Measurements from ENCODE around the gene LYRM9. TPM values are rescaled to one million over a fixed set of nuclear protein-coding genes. Genes with fewer than 3 reads are reported as not detected.

LYRM9 gene
- total and polyA plus RNA-seq, 2 donors (not counting 1 experiment from before 2014, with no cell fraction given), result 9.7 to 13.7 TPM

DNA sequence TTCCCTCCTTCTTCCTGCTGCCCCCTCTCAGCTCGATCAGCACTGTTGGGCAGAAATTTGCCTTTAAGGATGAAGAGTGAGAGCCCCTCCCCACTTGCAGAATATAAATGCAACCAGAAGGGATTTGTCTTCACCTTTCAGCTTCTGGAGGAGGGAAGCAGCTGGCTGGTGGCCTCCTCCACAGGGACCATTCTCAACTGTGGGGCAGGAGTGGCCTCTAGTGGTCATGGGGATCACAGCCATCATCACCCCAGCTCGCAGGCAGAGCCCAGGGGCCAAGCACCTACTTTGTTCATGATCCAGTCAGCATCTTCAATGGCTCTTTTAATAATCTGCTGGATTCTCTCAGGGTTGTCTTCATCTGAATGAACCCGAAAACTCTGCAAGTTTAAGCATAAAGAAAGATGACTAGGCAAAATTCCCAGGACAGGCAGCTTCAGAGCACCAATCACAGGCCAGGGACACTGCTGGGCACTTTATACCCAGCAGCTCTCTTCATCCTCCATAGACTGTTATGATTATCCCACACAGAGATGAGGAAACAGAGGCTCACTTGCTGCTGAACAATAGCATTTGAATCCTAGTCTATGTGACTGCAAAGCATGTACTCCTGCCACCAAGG is 13.1 kb downstream of the LYRM9 start:
- Histone ChIP-seq H3K27me3 (ENCODE audit: control insufficient read depth, insufficient read depth, low read length) (no peaks in the 10 kb centered on the region), H3K4me2 (ENCODE audit: extremely low read depth, insufficient read depth, low read length) (no peak overlapping the region), H3K27ac (ENCODE audit: insufficient read depth, low read length) (no peak overlapping the region), H4K20me1 (ENCODE audit: control insufficient read depth, extremely low read depth, insufficient read depth, low read length) (no peaks in the 10 kb centered on the region), H3K79me2 (ENCODE audit: control insufficient read depth, insufficient read depth, low read length) (no peaks in the 10 kb centered on the region), H3K4me1 (ENCODE audit: control insufficient read depth, extremely low read depth, insufficient read depth, low read length) (no peaks in the 10 kb centered on the region), H3K36me3 (ENCODE audit: control insufficient read depth, insufficient read depth, low read length) (no peaks in the 10 kb centered on the region), H3K4me3 (replicated peaks in 1 of 4; ENCODE audit: control extremely low read depth in 1 of 4, insufficient read depth in 1 of 4, low read depth in 3 of 4, low read length in 4 of 4) (no peak overlapping the region), H2AFZ (ENCODE audit: low read length) (no peak overlapping the region), H3K9ac (ENCODE audit: insufficient read depth, low read length) (no peak overlapping the region), H3K9me3 (ENCODE audit: control insufficient read depth, insufficient read depth, low read depth, low read length) (no peaks in the 10 kb centered on the region)
- no peak for TF ChIP-seq EZH2 (IDR thresholded peaks at IDR 0.05; ENCODE audit: low read length, missing control alignments)
- TF ChIP-seq, protein P1, sequence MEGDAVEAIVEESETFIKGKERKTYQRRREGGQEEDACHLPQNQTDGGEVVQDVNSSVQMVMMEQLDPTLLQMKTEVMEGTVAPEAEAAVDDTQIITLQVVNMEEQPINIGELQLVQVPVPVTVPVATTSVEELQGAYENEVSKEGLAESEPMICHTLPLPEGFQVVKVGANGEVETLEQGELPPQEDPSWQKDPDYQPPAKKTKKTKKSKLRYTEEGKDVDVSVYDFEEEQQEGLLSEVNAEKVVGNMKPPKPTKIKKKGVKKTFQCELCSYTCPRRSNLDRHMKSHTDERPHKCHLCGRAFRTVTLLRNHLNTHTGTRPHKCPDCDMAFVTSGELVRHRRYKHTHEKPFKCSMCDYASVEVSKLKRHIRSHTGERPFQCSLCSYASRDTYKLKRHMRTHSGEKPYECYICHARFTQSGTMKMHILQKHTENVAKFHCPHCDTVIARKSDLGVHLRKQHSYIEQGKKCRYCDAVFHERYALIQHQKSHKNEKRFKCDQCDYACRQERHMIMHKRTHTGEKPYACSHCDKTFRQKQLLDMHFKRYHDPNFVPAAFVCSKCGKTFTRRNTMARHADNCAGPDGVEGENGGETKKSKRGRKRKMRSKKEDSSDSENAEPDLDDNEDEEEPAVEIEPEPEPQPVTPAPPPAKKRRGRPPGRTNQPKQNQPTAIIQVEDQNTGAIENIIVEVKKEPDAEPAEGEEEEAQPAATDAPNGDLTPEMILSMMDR (conservative IDR thresholded peaks at IDR 0.05 in 1 of 2, IDR thresholded peaks at IDR 0.05 in 1 of 2; ENCODE audit: low read depth in 1 of 2, low read length in 2 of 2), result peak; percentile 83 to 85
- DNase-seq (ENCODE audit: low read depth in 2 of 2), result peak; percentile 33 to 50

DNA sequence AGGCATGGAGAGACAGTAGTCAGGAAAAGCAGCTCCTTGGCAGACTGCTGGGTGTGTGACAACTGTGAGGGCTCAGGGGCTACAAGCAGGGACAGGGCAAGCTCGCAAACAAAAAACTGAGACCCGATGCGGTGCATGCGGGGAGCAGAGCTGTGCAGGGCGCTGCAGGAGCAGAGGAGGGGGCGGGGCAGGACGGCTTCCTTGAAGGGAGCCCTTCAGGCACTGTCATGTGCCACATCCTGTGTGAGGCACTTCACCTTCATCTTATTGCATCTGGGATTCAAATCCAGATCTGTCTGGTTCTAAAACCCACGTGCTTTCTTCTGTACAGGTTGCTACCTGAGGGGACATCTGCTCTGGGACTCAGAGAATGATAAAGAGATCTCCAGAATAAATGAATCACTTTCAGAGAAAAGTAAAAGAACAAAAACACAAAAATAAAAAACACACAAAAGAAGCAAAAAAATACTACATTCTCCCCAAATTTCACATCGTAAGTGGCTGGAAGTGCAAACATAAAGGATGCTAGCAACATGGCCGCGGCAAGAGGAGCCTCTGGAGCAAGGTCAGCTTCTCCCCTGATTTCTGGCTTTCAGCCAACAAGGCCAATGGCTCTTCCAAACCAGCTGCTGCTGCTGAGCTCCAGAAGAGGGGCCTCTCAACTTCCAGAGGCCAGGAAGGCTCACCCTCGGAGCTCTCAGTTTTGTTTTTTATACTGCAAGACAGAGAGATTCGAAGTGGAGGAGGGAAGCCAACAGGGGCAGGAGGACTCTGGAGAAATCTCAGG is 14.2 kb downstream of the LYRM9 start:
- H4K20me1 ChIP-seq (ENCODE audit: control insufficient read depth, extremely low read depth, insufficient read depth, low read length), result no peaks in the 10 kb centered on the region
- H3K9ac ChIP-seq (ENCODE audit: insufficient read depth, low read length), result no peak overlapping the region
- no peaks in the 10 kb centered on the region for H3K4me1 ChIP-seq (ENCODE audit: control insufficient read depth, extremely low read depth, insufficient read depth, low read length)
- DNase-seq (ENCODE audit: low read depth in 2 of 2), result peak in 1 of 2 donors; percentile 9
- H2AFZ ChIP-seq (ENCODE audit: low read length), result no peak overlapping the region
- H3K36me3 ChIP-seq (ENCODE audit: control insufficient read depth, insufficient read depth, low read length), result no peaks in the 10 kb centered on the region
- H3K79me2 ChIP-seq (ENCODE audit: control insufficient read depth, insufficient read depth, low read length), result no peaks in the 10 kb centered on the region
- no peak overlapping the region for H3K4me3 ChIP-seq (replicated peaks in 1 of 4; ENCODE audit: control extremely low read depth in 1 of 4, insufficient read depth in 1 of 4, low read depth in 3 of 4, low read length in 4 of 4)
- H3K9me3 ChIP-seq (ENCODE audit: control insufficient read depth, insufficient read depth, low read depth, low read length), result no peaks in the 10 kb centered on the region
- no peaks in the 10 kb centered on the region for H3K27me3 ChIP-seq (ENCODE audit: control insufficient read depth, insufficient read depth, low read length)
- no peak overlapping the region for H3K27ac ChIP-seq (ENCODE audit: insufficient read depth, low read length)
- H3K4me2 ChIP-seq (ENCODE audit: extremely low read depth, insufficient read depth, low read length), result no peak overlapping the region
- no peak for TF ChIP-seq EZH2 (IDR thresholded peaks at IDR 0.05; ENCODE audit: low read length, missing control alignments)
- TF ChIP-seq, protein P1 (conservative IDR thresholded peaks at IDR 0.05 in 1 of 2, IDR thresholded peaks at IDR 0.05 in 1 of 2; ENCODE audit: low read depth in 1 of 2, low read length in 2 of 2), result no peak

DNA sequence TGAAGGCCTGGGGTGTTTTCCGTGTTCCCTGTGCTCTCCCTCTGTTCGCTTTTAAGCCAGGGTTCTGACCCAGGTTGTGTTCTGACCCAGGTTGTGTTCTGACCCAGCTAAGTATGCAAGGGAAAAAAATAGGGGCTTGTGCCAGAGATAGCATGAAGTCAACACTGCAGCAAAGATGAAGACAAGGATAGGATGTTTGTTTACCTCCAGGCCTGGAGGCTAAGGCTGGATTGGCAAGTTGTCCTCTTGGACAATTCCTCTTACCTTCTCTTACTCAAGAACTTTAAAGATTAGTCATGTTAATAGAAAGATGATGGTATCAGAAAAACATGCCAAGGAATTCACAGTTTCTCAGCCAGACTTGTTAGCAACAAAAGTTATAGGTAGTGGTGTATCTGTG is 19.4 kb downstream of the LYRM9 start:
- Histone ChIP-seq H3K9ac (ENCODE audit: insufficient read depth, low read length) (no peak overlapping the region), H2AFZ (ENCODE audit: low read length) (no peak overlapping the region), H3K9me3 (ENCODE audit: control insufficient read depth, insufficient read depth, low read depth, low read length) (no peaks in the 10 kb centered on the region), H3K27ac (ENCODE audit: insufficient read depth, low read length) (no peak overlapping the region), H3K4me1 (ENCODE audit: control insufficient read depth, extremely low read depth, insufficient read depth, low read length) (no peaks in the 10 kb centered on the region), H3K4me3 (replicated peaks in 1 of 4; ENCODE audit: control extremely low read depth in 1 of 4, insufficient read depth in 1 of 4, low read depth in 3 of 4, low read length in 4 of 4) (no peak overlapping the region), H3K4me2 (ENCODE audit: extremely low read depth, insufficient read depth, low read length) (no peak overlapping the region), H4K20me1 (ENCODE audit: control insufficient read depth, extremely low read depth, insufficient read depth, low read length) (no peaks in the 10 kb centered on the region), H3K27me3 (ENCODE audit: control insufficient read depth, insufficient read depth, low read length) (no peaks in the 10 kb centered on the region), H3K36me3 (ENCODE audit: control insufficient read depth, insufficient read depth, low read length) (no peaks in the 10 kb centered on the region), H3K79me2 (ENCODE audit: control insufficient read depth, insufficient read depth, low read length) (no peaks in the 10 kb centered on the region)
- no peak for TF ChIP-seq EZH2 (IDR thresholded peaks at IDR 0.05; ENCODE audit: low read length, missing control alignments)
- TF ChIP-seq, protein P1 (conservative IDR thresholded peaks at IDR 0.05 in 1 of 2, IDR thresholded peaks at IDR 0.05 in 1 of 2; ENCODE audit: low read depth in 1 of 2, low read length in 2 of 2), result no peak
- DNase-seq (ENCODE audit: low read depth in 2 of 2), result peak in 1 of 2 donors; percentile 57
